HL-60 (cell line): ENCODE data around the gene DHRS3.

ENCODE experiments used
- DNase-seq, 2 experiments: peaks; one replicate each; pipeline ENCODE4 v3.0.0-alpha.2; 2010 to 2020; ENCODE audit warnings: low read depth in 1 of 2, low spot score in 1 of 2
- H3K27ac ChIP-seq: fragments of 250-450 bp; sonication (Bioruptor Pico); replicated peaks from 2 replicates; pipeline ENCODE4 v1.5.1; 2020; ENCODE audit warnings: mild to moderate bottlenecking, moderate library complexity
- H3K27me3 ChIP-seq: fragments of 250-450 bp; sonication (Bioruptor Pico); 2 replicates; pipeline ENCODE4 v1.5.1; 2021; ENCODE audit warnings: mild to moderate bottlenecking, moderate library complexity; ENCODE audit not compliant: insufficient read depth, poor library complexity, severe bottlenecking
- H3K4me3 ChIP-seq: replicated peaks from 2 replicates; pipeline ENCODE4 v1.5.1; 2011; ENCODE audit warnings: mild to moderate bottlenecking, control low read depth, low read length; ENCODE audit not compliant: insufficient read depth
- GABPA ChIP-seq: IDR thresholded peaks from 2 replicates; pipeline ENCODE4 v1.6.1; 2012; ENCODE audit warnings: low read depth
- POLR2AphosphoS5 ChIP-seq: IDR thresholded peaks from 2 replicates; pipeline ENCODE4 v1.6.1; 2012; ENCODE audit warnings: low read depth
- SPI1 ChIP-seq: IDR thresholded peaks from 2 replicates; pipeline ENCODE4 v1.6.1; 2012; ENCODE audit warnings: low read depth, mild to moderate bottlenecking, borderline replicate concordance
- TF ChIP-seq, protein P1 (sequence below): IDR thresholded peaks from one replicate; pipeline ENCODE4 v1.5.1; 2011; ENCODE audit warnings: low read length, control low read depth, inconsistent platforms; ENCODE audit not compliant: insufficient read depth
- TF ChIP-seq, protein P2 (sequence below): IDR thresholded peaks from 2 replicates; pipeline ENCODE4 v1.6.1; 2012; ENCODE audit warnings: low read depth; ENCODE audit not compliant: insufficient replicate concordance

DHRS3 gene

DNA sequence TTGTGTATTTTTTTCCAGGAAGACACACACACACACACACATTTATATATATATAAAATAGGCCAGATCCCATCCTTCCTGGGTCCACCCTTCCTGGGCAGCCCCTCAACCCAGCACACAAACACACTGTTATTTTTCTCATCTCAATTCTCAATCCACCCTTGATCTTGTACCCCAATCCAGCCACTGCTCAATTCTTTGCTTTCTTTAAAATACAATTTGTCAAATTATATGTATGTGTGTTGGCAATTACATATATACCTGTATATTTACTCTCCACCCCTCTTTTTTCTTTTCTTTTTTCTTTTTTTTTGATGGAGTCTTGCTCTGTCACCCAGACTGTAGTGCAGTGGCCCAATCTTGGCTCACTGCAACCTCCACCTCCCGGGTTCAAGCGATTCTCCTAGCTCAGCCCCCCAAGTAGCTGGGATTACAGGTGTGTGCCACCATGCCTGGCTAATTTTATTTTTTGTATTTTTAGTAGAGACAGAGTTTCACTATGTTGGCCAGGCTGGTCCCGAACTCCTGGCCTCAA lies 88.3 kb downstream of the DHRS3 start:
- TF ChIP-seq, protein P1, sequence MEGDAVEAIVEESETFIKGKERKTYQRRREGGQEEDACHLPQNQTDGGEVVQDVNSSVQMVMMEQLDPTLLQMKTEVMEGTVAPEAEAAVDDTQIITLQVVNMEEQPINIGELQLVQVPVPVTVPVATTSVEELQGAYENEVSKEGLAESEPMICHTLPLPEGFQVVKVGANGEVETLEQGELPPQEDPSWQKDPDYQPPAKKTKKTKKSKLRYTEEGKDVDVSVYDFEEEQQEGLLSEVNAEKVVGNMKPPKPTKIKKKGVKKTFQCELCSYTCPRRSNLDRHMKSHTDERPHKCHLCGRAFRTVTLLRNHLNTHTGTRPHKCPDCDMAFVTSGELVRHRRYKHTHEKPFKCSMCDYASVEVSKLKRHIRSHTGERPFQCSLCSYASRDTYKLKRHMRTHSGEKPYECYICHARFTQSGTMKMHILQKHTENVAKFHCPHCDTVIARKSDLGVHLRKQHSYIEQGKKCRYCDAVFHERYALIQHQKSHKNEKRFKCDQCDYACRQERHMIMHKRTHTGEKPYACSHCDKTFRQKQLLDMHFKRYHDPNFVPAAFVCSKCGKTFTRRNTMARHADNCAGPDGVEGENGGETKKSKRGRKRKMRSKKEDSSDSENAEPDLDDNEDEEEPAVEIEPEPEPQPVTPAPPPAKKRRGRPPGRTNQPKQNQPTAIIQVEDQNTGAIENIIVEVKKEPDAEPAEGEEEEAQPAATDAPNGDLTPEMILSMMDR = no peak
- TF ChIP-seq, protein P2, sequence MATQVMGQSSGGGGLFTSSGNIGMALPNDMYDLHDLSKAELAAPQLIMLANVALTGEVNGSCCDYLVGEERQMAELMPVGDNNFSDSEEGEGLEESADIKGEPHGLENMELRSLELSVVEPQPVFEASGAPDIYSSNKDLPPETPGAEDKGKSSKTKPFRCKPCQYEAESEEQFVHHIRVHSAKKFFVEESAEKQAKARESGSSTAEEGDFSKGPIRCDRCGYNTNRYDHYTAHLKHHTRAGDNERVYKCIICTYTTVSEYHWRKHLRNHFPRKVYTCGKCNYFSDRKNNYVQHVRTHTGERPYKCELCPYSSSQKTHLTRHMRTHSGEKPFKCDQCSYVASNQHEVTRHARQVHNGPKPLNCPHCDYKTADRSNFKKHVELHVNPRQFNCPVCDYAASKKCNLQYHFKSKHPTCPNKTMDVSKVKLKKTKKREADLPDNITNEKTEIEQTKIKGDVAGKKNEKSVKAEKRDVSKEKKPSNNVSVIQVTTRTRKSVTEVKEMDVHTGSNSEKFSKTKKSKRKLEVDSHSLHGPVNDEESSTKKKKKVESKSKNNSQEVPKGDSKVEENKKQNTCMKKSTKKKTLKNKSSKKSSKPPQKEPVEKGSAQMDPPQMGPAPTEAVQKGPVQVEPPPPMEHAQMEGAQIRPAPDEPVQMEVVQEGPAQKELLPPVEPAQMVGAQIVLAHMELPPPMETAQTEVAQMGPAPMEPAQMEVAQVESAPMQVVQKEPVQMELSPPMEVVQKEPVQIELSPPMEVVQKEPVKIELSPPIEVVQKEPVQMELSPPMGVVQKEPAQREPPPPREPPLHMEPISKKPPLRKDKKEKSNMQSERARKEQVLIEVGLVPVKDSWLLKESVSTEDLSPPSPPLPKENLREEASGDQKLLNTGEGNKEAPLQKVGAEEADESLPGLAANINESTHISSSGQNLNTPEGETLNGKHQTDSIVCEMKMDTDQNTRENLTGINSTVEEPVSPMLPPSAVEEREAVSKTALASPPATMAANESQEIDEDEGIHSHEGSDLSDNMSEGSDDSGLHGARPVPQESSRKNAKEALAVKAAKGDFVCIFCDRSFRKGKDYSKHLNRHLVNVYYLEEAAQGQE = no peak
- TF ChIP-seq GABPA (no peak), SPI1 (no peak), POLR2AphosphoS5 (no peak)
- Histone ChIP-seq H3K27me3 (no peaks in the 10 kb centered on the region), H3K27ac (no peak overlapping the region)

DNA sequence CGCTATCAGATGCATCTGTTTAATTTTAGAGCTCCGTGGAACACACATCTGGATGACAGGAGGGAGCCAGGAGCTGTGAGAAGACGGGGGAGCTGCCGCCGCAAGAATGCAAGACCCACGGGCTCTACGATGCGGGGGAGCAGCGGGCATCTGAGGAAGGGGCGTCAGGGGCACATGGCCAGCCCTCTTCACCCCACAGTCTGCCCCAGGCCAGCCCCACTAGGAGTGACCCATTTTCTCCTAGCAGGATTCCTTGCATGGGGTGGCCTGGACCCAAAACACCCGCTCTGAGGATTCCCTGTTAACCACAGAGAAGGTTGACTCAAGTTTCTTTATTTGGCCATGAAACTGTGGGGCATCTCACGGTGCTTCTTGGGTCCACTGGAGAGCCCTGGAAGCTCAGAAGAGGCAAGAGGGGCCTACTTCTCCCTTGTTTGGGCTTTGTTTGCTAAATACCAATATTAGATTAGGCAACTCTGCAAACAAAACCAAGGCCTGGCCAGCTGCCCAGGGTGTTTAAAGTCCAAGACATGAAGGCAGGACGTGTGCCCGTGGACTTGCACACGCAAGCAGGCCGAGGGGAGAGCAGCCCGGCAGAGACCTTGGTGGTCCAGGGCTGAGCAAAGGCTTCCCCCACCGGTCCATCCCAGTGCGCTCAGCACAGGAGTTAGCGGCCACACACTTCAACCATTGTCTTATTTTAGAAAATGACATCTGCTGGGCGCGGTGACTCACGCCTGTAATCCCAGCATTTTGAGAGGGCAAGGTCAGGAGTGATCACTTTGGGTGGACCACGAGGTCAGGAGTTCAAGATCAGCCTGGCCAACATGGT lies 89.8 kb downstream of the DHRS3 start:
- H3K27ac ChIP-seq = no peak overlapping the region
- no peak for DNase-seq
- H3K27me3 ChIP-seq = no peaks in the 10 kb centered on the region
- H3K4me3 ChIP-seq = no peak overlapping the region
- TF ChIP-seq, protein P2 = no peak
- TF ChIP-seq, protein P1 = no peak
- TF ChIP-seq POLR2AphosphoS5 (no peak), GABPA (no peak), SPI1 (no peak)

More for the DNA sequence above, 88.3 kb downstream of the DHRS3 start:
- no peak for DNase-seq
- H3K4me3 ChIP-seq = no peak overlapping the region

DNA sequence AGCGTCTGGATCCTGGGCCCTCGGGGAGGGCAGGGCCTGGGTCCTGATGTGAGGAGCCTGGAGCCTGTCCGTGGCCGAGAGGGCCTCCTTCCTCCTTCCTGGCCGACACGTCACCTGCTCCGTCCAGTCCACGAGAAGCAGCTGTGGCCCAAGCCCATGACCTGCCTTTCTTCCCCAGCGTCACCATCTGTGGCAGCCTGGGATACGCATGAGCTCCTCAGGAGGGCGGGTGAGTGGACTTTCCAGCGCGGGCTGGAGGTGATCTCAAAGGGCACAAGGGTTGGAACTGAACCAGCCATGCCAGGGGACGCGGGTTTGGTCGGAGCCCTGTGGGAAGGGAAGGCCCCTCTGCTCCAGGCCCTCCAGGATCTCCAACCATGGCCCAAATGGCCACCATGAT lies 90.4 kb downstream of the DHRS3 start:
- no peak overlapping the region for H3K4me3 ChIP-seq
- no peak overlapping the region for H3K27ac ChIP-seq

More for the DNA sequence above, 90.4 kb downstream of the DHRS3 start:
- H3K27me3 ChIP-seq = no peaks in the 10 kb centered on the region
- TF ChIP-seq GABPA = no peak
- no peak for TF ChIP-seq SPI1
- TF ChIP-seq POLR2AphosphoS5 = no peak
- TF ChIP-seq, protein P1 = no peak
- TF ChIP-seq, protein P2 = no peak
- DNase-seq = no peak
